HFF-Myc (cell line): ENCODE results near the gene CANX.
A peak's percentile ranks its signal among the peaks of the same experiment; 100 is the strongest.
"Not testable (repeated sequence)": the region's sequence is repeated elsewhere in the genome, so short reads cannot be mapped to it uniquely, and the experiment has no call there.

ENCODE experiments used
- DNase-seq: peaks from one replicate; pipeline ENCODE4 v3.0.0-alpha.2; 2011; ENCODE audit warnings: low read depth; ENCODE audit errors: extremely low read depth
- H3K4me3 ChIP-seq: replicated peaks from 2 replicates; pipeline ENCODE4 v1.5.1; 2011; ENCODE audit warnings: low read depth, mild to moderate bottlenecking, control low read depth, low read length
- TF ChIP-seq, protein P1 (sequence below): IDR thresholded peaks from 2 replicates; pipeline ENCODE4 v1.5.1; 2012; ENCODE audit warnings: mild to moderate bottlenecking, low read depth, low read length, control low read depth; ENCODE audit errors: missing control alignments

The CANX gene

GRCh38 chr5:179679014-179679674 lies 19.6 kb upstream of the CANX start:
- DNase-seq = peak; percentile 36
- TF ChIP-seq, protein P1, sequence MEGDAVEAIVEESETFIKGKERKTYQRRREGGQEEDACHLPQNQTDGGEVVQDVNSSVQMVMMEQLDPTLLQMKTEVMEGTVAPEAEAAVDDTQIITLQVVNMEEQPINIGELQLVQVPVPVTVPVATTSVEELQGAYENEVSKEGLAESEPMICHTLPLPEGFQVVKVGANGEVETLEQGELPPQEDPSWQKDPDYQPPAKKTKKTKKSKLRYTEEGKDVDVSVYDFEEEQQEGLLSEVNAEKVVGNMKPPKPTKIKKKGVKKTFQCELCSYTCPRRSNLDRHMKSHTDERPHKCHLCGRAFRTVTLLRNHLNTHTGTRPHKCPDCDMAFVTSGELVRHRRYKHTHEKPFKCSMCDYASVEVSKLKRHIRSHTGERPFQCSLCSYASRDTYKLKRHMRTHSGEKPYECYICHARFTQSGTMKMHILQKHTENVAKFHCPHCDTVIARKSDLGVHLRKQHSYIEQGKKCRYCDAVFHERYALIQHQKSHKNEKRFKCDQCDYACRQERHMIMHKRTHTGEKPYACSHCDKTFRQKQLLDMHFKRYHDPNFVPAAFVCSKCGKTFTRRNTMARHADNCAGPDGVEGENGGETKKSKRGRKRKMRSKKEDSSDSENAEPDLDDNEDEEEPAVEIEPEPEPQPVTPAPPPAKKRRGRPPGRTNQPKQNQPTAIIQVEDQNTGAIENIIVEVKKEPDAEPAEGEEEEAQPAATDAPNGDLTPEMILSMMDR = peak; percentile 47
- peak overlapping the region; percentile 74 for H3K4me3 ChIP-seq

DNA sequence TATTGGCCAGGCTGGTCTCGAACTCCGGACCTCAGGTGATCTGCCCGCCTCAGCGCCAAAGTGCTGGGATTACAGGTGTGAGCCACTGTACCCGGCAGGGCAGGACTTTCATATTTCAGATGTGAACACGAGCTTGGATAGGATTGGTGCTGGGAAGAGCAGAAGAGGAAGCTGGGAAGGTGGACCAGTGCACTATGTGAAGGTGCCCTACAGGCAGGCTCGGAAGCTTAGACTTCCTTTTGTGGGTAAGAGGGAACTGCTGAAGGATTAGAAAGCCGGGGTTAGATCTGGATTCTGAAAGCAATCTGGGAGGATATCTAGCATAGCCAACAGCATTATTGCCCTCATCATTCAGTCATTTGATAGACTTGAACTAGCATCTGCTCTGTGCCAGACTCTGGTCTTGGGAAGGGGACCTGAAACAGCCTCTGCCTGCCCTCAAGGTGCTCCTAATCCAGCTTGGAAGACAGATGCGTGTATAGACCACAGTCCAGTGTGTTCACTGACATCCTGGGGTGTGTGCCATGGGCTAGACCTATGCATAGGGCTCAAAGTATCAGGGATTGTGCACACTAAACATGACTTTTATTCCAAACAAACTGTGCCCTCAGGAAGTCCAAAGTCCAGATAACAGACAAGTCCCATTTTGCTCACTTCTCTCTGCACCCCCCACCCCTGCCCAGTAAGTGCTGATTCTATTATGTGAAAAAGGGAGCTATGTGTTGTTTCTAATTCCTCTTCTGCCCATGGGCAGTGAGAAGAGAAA lies 18.6 kb upstream of the CANX start:
- DNase-seq = no peak
- no peak overlapping the region for H3K4me3 ChIP-seq
- TF ChIP-seq, protein P1 = no peak

DNA sequence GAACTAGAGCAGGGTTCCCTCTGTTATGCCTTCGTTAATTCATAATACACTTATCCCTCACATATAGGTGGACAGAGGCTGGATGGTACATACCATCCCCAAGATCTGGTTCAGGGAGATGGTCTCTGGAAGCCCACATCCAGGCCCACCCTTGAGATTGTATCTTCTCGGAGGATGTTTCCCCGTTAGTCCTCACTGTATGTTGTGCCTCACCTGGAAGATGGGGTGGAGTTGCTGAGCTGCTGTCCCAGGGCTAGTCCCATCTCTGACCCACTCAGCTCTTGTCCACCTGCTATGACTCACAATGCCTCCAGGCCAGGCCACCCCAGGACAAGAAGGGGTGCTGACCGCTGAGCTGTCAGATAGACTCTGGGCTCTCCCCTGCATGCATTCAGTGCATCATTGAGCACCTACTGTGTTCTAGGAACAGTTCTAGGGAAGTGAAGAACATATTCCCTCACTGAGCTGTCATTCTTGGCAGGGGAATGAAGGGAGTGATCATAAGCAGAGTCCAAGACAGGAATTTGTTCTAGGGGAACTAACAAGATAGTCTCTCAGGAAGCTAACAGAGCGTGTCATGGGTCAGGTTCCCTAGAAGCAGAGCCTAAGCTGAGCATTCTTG lies 17.9 kb upstream of the CANX start, which contains the start of gene CBY3:
CBY3 (minus strand) TSS at position 255 of the 622 bp plus-strand sequence; CDS start at position 139, 116 bp downstream.
- TF ChIP-seq, protein P1 = no peak
- no peak within 1 kb of the TSS for H3K4me3 ChIP-seq
- no peak for DNase-seq

GRCh38 chr5:179689212-179689611 lies 9.6 kb upstream of the CANX start:
- H3K4me3 ChIP-seq, DNase-seq: not testable (repeated sequence)

- DNase-seq = no peak
- TF ChIP-seq, protein P1 = no peak
- H3K4me3 ChIP-seq = no peak overlapping the region
Measured at GRCh38 chr5:179694561-179694960, 4.2 kb upstream of the CANX start.

GRCh38 chr5:179696603-179697002 lies 2.2 kb upstream of the CANX start:
- TF ChIP-seq, protein P1 = no peak
- H3K4me3 ChIP-seq = no peak overlapping the region
- DNase-seq = no peak

GRCh38 chr5:179697108-179697507 lies 1.7 kb upstream of the CANX start:
- no peak overlapping the region for H3K4me3 ChIP-seq
- TF ChIP-seq, protein P1 = no peak

GRCh38 chr5:179697543-179697942 lies 1.2 kb upstream of the CANX start:
- peak overlapping the region; percentile 83 for H3K4me3 ChIP-seq
- DNase-seq = not testable (repeated sequence)

More at GRCh38 chr5:179697108-179697507, 1.7 kb upstream of the CANX start:
- no peak for DNase-seq
